ENCODE results near the gene TRIM63.

The TRIM63 gene

DNA sequence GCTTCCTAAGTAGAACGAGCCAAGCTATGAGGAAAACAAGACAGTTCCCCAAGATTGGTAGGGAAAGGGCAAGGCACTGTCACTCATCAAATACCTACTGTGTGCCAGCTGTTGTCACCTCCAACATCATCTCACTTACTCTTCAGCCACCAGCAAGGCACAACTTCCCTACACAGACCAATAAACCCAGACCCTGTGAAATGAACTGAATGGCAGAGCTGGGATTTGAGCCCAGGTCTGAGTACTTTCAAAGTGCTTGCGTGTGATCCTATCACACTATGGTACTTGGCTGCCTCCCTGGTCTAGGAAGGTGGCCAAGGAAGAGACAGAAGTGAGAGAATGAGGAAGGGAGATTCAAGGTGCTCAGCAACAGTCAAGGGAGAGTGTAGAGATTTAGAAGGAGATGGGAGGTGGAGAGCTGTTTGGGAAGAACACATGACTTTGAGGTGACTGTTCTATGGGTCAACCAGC is 16.7 kb upstream of the TRIM63 start:
- no peak for DNase-seq

DNA sequence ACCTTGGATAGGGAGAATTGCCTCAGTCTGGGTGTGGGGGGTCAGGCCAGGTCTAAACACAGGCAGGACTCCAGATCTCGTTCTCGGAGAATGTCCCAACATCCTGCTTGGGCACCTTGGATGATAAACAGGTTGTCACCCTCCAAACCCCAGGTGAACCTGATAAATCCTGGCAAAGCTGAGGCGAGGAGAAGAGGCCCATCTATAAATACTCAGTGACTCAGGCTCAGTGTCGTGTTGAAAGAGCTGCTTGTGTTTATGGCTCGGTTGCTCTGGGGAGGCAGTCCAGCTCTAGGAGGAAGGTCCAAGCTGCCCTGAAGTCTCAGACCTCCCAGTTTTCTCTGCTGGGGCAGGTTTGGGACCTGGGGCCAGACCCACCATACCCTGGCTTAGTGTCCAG is 15.8 kb upstream of the TRIM63 start:
- no peak for DNase-seq

DNA sequence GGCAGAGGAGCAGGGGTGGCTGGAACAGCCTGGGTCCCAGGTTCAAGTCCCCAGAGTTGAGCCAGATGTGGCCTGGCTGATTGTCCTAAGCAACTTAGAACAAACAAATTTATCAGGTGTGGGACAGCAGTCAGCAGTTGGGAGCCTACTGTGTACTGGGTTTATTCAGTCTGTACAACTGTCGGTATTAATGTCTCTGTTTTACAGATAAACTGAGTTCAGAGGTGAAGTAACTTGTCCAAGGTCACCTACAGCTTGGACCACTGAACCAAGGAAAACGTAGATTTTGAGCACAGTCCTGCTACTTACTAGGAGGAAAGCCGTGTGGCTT is 14.6 kb upstream of the TRIM63 start:
- no peak for DNase-seq

DNA sequence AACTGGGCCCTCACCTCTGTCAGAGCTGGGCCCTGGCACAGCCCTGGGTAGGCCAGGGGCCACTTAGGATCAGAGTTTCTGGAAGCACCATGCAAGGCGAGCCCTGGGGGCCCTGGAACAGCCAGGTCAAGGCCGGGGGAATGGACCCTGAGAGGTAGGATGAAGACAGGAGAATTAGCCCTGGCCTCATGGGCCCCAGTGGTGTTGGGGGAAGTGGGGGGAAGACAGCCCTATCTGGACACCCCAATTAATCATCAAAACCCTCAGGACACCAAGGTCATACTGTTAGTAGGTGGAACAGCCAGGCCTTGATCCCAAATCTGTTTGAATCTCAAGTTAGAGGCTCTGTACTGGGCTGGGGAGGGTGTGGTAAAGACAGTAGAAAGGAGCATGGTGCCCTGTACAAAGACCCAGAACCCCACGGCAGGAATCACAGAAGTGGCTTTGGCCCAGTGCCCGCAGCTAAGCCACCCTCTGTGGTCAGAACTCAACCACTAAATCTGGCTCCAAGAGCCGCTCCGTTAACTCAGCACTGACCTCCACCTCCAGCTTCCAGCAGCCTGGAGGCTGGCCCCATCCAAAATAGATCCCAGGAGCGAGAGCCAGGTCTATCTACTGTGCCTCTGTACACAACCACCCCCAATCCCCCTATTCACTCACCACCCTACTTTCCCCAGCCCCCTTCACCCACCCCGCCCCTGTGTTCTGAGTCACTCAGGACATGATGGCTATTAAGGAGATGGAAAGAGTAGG is 14.0 kb upstream of the TRIM63 start:
- no peak for DNase-seq

DNA sequence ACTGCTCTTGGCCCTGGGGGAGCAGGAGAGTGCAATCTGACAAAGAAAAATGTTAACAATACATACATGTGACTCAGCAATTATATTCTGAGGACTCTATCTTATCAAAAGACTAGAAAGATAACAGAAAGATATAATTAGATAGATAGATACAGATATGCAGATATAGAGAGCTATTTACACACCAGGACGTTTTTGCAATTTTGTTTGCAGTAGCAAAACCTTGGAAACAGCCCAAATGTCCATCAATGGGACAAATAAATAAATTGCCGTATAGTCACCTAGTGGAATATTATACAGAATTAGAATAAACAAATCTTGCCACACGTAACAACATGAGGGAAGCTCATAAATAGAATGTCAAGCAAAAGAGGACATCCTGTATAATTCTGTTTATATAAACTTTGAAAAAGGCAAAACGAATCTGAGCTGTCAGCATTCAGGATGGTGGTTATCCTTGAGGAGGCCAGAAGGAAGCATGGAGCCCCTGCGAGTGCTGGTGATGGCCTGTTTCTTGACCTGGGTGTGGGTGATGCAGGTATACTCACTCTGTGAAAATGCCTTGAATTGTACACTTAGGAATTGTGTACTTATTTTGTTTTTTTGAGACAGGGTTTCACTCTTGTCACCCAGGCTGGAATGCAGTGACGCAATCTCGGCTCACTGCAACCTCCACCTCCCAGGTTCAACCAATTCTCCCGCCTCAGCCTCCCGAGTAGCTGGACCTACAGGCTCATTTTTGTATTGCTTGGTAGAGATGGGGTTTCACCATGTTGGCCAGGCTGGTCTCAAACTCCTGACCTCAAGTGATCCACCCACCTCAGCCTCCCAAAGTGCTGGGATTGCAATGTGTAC is 12.8 kb upstream of the TRIM63 start:
- DNase-seq: no peak

DNA sequence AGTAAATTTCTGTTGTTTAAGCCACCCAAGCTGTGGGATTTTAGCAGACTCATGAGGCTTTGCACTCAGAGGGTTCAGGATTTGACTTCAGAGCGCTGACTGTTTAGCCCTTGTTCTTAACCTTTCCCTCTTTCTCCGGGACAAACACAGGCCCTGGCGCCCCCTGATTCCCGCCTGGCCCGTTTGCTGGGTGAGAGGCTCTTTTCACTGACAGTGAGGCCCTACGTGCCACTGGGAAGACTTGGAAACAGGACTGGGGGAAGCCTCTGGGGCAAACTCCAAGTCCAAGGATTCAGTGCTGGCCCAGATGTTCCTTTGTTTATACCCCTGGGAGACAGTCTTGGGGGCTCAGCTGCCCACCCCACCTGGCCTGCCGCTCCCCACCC is 11.7 kb upstream of the TRIM63 start:
- no peak for DNase-seq

DNA sequence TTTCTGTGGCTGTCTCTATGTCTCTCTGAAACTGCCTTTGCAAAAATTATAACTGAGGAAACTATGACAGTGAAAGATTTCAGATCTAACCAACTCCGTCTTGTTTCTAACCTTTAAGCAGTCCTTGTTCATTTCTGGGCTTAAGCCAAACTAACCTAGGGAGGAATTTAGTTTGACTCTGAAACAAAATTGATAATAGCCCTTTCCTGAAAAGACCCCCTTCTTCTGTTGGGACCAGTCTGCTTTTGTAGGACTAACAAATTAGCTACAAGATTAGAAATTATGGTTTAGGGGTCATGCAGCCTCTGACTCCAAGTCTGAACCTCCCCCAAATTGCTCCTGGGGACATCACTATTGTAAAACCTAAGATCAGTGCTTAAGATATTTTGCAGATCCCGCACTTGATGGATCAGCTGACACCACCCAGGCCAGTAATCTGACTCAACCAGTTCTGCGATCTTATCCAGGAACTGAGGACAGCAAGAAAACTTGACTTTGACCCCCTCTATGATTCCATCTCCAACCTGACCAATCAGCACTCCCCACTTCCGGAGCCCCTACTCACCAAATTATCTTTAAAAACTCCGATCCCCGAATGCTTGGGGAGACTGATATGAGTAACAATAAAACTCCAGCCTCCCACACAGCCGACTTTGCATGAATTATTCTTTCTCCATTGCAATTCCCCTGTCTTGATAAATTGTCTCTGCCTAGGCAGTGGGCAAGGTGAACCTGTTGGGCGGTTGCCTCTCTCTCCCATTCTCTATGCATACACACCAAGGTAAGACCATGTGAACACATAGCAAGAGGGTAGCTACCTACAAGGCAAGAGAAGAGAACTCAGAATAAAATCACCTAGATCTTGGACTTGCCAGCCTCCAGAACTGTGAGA is 11.1 kb upstream of the TRIM63 start:
- no peak for DNase-seq

DNA sequence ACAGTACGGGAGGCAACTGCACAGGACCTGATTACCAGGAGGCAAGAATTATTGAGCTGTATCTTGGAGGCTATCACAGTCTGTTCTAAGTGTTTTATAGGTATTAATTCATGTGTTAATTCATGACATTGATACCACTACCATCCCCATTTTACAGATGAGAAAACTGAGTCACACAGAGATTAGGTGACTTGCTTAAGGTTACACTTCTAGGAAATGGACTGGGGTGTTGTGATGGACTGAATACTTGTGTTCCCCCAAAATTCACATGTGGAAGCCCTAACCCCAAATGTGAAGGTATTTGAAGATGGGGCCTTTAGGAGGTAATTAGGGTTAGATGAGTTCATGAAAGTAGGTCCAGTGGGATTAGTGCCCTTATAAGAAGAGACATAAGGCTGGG is 10.1 kb upstream of the TRIM63 start:
- DNase-seq: no peak

DNA sequence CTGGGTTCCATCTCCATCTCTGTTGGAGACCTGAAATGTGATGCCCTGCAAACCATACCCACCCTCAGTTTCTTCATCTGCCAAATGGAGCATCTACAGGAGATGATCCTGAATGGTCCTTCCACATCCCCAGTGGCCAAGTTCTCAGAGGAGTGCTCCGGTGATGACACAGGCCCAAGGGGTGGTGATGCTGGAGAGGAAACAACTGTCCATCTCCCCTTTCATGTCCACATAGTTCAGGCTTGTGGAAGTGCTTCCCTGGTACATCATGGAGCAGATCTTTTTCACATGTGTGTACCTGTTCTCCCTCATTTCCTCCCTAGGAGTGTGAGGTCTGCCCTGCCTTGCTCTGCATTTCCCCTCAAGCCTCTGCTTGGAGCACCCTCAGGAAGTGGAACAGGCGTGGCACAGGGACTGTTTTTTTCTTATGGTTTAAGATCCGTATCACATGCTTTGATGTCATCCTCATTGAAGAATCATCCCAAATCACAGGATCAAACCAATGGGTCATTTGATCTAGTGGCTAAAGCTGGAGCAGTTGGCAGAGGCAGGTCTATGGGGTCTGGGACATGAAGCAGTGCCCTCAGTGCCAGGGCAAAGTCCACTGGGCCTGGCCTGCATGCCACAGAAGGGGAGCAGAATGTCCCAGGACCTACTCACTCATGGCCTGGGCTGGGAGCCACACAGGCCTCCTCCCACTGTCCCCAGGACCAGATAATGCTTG is 8.2 kb upstream of the TRIM63 start:
- no peak for DNase-seq

DNA sequence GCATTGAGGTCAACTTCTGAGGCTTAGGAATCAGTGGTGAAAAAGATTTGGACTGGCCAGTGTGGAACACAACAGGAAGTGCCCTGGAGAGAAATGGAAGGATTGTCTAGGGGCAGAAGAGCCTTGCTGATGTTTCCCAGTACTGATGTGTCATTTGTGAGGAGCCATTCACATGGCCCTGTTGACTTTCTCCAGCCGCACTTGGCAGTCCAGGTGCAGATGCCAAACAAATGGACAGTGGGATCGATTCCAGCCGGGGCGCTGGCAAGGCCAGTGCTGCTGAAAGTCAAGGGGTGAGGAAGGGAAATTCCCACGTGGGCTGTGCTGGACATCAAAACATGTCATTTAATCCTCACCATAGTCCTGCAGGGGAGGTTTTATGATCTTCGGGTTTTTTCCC is 4.9 kb upstream of the TRIM63 start:
- no peak for DNase-seq

DNA sequence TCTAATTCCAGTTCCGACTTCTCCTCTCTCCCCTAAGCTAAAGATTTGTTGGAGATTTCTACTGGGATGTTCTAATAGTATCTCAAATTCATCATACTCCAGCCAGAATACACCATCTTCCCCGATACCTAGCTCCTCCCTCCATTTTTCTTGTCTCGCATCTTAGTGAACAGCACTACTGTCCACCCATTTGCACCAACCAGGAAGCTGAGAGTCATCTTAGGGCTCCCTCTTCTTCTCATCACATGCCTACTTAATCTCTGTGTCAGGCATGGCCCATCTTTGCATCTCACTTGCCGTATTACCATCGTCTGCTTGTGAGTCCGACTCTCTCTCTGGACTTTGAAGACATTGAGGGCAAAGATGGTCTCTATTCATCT is 3.5 kb upstream of the TRIM63 start:
- no peak for DNase-seq

DNA sequence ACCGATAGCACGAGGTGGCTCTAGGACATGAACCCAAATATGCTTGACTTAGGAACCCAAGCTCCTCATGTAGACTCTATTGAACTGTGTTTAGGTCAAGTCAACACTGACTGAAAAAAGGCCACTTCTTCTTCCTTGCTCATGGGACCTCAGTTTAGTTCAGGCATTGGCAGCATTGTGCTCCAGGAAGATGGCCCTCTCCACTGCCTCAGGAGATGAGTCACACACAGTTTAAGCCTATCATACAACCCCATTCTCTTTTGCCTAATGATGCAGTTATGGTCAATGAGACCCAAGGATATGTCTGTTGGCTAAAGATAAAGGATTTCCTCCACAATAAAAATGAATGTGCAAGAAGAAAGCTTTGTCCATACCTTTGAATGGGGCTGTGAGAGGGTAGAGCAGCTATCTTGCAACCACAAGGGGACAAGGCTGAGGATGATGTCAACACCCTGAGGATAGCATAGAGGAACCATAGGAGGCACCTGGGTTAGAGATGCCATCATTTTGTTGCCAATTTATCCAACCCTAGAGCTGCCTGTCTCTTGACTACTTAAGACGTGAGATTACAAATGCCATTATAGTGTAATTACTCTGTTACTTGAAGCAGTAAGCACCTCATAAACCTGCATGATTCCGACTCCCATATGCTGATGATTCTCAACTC is 3.0 kb upstream of the TRIM63 start:
- DNase-seq: no peak

DNA sequence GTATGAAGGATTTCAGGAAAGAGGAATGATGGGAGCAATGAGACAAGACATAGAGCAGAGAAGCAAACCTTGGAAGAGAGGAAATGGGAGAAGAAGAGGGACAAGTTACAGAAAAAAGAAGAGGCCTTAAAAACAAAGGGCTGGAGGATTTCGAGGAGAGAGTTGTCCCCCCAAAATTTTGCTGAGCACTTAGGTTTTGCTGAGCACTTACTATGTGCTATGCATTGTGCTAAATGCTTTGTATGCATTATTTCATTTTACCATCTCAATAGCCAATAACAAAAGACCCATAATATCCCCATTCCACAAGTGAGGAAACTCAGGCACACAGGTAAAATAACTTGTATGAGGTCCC is 2.5 kb upstream of the TRIM63 start:
- DNase-seq: no peak

DNA sequence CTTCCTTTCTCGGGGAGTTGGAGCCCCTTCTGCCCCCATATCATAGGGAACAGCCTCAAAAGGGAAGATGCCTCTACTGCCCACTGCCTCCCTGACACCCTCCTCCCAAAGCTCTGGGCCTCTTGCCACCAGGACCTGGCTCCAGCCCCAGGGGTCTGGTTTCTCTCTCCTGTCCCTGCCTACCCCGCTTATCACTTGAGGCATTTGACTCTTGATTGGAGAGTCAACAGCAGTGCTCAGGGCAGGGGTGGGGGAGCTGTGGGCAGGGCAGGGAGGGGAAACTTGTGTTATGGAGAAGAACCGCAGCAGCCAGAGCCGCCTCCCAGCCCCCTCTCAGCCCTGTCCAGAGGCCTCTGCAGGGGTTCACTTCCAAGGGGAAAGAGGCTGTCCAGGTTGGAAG is 573 bp downstream of the TRIM63 start:
- no peak for DNase-seq

DNA sequence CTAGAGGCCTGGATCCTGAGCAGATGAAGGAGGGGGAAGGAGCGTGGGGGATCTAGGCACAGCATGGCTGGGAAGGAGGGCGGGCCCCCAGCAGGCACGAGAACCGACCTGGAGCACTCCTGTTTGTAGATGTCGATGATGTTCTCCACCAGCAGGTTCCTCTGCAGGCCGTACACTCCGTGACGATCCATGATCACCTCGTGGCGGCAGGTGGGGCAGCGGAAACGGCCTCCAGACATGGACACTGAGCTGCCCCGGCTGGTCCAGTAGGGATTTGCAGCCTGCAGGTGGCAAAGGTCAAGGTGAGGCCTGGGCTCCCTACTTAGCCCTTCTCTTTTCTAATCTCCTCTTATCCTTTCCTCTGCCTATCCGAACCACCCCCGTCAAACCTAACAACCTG is 1.3 kb downstream of the TRIM63 start:
- no peak for DNase-seq

DNA sequence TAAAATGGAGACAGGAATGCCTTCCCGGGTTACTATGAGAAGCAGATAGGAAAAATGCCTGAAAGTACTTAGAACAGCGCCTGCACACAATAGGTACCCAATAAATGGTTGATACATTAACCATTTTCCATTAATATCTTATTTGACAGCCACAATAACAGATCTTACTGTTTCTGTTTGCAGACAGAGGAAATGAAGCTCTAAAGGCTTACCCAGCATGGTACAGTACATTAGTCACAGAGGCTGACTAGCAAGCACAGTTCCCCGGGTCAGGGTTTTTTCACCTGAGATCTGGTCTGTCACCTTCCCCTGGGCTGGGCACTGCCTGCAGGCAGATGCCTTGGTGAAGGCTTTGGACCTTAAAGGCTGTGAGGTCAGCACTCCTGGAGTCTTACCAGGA is 2.9 kb downstream of the TRIM63 start:
- no peak for DNase-seq

DNA sequence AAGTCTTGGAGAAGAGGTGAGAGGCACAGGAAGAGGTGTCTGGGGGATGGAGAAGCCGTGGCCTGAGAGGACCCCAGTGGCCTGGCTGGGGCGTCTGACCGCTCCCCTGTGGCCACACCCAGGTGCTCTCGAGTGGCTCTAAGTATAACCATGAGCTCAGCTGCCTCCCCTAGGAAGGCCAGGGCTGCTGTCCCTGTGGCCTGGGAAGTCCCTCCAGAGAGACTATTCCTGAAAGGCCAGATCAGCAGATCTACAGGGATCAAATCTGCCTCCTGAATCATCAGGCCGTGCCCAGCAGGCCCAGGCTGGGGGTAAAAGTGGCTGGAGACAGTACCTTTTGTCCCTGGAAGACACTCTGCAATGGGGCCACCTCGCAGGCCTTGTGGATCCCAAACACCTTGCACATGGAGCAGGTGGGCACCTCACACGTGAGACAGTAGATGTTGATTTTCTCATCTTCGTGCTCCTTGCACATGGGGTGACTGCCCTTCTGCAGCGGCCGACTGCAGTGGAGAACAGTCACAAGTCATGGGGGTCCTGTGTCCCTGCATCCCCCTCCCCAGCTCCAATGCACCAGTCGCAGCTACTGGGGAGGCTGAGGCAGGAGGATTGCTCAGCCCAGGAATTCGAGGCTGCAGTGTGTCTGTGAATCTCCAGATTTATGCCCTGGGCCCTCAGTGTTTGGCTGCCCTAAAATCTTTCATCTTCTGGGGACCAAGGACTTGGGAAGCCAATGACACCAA is 6.4 kb downstream of the TRIM63 start:
- DNase-seq: no peak

DNA sequence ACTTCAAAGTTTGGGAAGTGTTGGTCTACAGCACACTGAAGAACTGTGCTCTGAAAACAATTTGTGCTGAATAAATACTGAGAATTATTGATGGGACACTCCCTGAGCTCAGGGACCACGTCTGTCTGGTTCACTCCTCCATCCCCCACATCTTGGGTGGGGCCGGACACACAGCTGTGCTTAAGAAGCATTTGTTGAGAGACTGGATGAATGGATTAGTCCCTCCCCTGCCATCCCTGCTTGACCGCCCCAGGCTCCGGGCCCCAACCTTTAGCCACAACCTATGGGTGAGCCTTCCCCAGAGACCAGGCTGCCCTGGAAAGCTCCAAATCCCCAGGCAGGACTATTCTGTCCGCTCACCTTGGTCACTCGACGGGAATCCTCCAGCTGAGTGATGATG is 7.5 kb downstream of the TRIM63 start:
- no peak for DNase-seq

DNA sequence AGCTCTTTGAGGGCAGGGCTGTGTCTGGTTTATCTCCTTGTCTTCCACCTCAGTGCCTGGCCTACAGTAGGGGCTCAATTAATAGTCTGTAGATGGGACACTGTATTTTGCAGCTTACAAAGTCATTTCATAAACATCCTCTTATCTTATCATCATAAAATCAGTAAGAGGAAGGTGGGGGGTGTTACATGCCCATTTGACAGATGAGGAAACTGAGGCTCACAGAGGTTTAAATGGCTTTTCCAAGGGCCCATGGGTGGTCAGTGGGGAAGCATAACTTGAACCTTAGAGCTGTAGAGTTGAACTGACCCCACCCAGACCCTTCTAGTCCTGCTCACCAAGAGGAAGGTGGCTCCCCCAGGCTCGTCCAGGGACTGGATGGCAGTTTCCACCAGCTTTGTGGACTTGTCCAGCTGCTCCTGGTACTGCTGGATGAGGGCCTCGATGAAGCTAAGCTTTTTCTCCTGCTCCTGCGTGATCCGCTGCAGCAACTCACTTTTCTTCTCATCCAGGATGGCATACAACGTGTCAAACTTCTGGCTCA is 9.3 kb downstream of the TRIM63 start:
- DNase-seq: no peak

DNA sequence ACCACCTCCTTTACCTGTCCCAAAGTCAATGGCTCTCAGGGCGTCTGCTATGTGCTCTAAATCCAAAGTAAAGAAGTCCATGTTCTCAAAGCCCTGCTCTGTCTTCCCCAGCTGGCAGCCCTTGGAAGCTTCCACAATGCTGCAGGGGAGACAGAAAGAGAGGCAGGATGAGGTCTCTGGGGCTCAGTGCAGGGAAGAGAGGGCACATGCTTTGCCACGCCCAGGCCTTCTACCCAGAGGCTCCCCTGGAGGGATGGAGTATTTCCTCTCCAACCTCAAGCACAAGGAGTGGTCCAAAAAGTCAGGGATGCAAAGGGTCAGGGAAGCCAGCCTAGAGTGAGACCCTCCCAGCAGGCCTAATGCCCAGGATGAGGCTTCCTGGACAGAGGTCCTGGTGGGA is 10.2 kb downstream of the TRIM63 start:
- DNase-seq: no peak

DNA sequence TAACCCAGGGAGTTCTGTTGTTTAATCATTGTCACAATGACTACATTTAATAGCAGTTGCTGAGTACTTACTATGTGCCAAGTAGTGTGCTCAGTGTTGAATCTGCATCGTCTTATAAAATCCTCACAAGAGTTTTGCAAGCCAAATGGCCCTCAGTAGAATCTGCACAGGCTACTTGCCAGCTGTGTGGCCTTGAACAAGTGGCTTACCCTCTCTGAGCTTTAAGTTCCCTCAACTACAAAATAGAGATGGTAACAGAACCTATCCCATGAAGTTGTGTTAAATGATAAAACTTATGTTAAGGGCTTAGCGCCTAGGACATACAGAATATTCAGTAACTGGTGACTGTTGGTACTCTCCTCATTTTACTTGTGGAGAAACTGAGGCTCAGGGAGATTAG is 12.4 kb downstream of the TRIM63 start:
- DNase-seq: no peak
